HG03521 (cell line): ENCODE results near the gene SGIP1.

Experiments used
- ATAC-seq: cut with Tn5 transposase; IDR thresholded peaks from one replicate; pipeline ENCODE4 v1.9.1; 2021; ENCODE audit warnings: mild to moderate bottlenecking, moderate library complexity; ENCODE audit not compliant: unreplicated experiment

Gene SGIP1, protein sequence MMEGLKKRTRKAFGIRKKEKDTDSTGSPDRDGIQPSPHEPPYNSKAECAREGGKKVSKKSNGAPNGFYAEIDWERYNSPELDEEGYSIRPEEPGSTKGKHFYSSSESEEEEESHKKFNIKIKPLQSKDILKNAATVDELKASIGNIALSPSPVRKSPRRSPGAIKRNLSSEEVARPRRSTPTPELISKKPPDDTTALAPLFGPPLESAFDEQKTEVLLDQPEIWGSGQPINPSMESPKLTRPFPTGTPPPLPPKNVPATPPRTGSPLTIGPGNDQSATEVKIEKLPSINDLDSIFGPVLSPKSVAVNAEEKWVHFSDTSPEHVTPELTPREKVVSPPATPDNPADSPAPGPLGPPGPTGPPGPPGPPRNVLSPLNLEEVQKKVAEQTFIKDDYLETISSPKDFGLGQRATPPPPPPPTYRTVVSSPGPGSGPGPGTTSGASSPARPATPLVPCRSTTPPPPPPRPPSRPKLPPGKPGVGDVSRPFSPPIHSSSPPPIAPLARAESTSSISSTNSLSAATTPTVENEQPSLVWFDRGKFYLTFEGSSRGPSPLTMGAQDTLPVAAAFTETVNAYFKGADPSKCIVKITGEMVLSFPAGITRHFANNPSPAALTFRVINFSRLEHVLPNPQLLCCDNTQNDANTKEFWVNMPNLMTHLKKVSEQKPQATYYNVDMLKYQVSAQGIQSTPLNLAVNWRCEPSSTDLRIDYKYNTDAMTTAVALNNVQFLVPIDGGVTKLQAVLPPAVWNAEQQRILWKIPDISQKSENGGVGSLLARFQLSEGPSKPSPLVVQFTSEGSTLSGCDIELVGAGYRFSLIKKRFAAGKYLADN

GRCh38 chr1:66533804-66534740 lies at the start of gene SGIP1:
SGIP1 (plus strand) TSS chr1:66534153; CDS start chr1:66534359, 206 bp downstream.
- ATAC-seq, result no peak

GRCh38 chr1:66489151-66489550 lies 44.8 kb upstream of the SGIP1 start:
- no peak for ATAC-seq

DNA sequence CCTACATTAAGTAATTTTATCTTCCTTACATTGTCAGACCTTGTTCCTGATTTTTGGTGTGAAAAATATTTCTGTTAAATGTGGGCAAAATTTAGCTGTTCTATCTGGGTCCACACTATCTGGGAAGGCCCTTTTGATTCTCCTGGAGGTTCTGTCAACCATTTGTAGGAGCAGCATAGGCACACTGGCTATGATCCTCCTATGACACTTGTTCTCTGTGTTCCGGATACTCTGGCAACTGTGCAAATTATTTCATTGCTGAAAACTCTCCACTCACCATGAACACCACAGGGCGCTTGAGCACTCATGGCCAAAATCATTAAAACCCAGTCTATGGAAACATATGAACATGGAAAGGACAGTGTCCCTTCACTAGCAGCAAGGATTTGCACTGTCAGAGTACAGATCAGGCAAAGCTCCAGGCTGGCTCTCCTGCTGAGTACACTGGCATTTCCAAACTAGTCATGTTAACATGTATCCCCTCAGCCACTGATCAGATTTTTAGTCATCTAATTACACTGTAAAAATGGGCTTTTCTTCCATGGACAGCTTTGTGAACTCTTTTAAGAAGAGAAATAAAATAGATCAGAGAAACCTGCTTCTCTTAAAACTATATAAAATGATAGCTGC lies 43.9 kb upstream of the SGIP1 start:
- ATAC-seq, result no peak

GRCh38 chr1:66490816-66491215 lies 43.1 kb upstream of the SGIP1 start:
- ATAC-seq, result peak; percentile 78

GRCh38 chr1:66492424-66492823 lies 41.5 kb upstream of the SGIP1 start:
- no peak for ATAC-seq

DNA sequence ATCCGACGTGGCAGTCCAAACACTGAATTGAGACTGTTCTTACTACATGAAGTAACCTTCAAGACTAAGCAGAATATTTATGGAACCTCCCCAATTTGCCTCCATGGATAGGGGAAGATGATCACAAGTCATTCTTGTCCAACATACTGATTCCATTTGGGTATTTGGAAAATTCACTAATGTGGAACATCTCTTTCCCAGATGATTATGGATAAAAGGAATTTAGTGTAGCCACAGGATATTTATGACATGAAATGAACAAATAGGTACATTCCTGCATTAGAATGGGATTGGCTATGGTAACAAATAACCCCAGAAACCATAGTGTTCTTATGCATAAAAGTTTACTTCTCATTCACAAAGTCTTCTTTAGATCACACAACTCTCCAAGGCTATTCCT lies 40.2 kb upstream of the SGIP1 start:
- no peak for ATAC-seq

DNA sequence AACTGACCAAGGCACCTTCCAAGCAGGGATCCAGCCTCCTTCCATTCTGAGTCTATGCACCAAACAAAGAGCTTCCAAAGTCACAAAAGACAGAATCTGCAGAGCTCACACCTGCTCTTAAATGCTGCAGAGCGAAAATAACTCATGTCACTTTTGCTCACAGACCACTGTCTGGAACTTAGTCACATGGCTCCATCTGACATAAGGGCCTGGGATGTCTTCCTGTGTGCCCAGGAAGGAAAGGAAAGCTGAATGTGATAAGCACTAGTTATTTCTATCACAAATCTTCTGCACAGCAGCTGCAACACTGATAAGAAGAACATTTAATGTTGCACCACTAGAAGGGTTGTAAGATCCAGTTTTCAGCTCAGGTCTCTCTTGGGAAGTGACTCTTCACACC lies 39.5 kb upstream of the SGIP1 start:
- ATAC-seq, result no peak

- ATAC-seq, result no peak
Measured at GRCh38 chr1:66495495-66495894, 38.5 kb upstream of the SGIP1 start.

DNA sequence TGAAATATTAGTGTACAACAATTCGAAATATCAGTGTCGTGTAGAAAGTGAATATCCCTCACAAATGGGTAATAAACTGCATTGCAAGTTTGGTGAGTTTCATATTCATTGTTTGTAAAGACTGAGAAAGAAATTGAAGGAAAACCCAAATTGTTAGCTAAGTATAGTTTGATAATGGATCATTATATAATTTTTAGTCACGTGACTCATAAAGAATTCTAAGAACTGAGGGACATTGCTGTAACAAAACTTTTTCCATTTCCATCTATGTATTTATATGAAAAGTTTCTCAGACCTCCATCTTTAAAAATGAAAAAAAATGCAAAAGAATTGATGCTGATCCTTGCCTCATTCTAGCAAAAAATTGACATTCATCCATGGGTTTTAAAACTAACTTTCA lies 36.0 kb upstream of the SGIP1 start:
- no peak for ATAC-seq

DNA sequence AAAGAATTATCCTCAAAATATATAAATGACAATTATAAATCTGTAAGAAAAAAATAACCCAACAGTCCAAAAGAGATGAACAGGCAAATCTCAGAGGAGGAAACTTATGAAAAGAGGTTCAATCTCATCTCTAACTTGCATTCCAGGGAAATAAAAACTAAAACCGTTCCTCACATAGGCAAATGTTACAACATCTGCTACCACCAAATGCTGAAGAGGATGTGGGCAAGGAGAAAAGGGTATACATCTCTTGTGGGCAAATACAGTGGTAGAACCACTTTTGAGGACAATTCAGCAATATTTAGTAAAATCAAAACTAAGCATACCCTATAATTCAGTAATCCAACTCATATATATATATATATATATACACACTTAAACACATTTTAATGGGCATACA lies 33.7 kb upstream of the SGIP1 start:
- no peak for ATAC-seq

- ATAC-seq, result no peak
Measured at GRCh38 chr1:66502086-66502485, 31.9 kb upstream of the SGIP1 start.

DNA sequence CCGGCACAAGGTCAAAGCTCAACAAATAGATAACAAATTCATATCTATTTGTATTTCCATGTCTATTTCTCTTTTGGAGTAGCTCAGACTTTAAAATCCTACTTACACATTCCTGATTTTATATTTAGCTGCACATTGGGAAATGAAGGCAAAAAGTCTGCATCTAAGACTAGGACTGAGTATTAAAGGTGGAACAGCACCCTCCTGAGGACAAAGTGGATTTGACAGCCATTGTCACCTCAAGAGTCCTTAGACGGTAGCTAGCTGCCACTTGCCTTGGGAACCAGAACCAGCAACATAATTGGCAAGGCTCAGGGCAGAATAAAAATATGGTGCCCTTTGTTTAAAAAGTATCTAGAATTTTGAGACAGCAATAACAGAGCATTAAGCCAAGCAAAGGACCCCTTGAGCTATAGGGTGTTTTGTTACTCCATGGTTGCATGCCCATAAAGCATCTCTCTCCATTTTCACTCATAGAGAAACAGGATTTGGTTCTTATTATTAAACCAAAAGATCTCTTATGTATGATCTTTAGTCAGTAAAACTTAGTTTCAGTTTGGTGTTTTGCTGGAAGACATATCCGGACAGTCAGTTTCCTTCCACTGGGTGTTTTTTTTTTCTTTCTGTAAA lies 30.0 kb upstream of the SGIP1 start:
- ATAC-seq, result peak; percentile 91

GRCh38 chr1:66505671-66506392 lies 28.1 kb upstream of the SGIP1 start:
- ATAC-seq, result no peak

DNA sequence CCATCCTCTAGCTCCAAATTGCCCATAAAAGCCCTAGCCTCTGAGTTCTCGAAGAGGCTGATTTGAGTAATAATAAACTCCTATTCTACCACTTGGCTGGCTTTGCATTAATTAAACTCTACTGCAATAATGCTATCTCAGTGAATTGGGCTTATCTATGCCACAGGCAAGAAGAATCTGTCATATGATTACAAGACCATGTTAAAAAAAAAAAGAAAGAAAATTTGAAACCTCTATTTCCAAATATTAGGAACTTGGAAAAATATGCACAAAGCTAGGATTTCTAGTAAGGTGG lies 27.6 kb upstream of the SGIP1 start:
- no peak for ATAC-seq

DNA sequence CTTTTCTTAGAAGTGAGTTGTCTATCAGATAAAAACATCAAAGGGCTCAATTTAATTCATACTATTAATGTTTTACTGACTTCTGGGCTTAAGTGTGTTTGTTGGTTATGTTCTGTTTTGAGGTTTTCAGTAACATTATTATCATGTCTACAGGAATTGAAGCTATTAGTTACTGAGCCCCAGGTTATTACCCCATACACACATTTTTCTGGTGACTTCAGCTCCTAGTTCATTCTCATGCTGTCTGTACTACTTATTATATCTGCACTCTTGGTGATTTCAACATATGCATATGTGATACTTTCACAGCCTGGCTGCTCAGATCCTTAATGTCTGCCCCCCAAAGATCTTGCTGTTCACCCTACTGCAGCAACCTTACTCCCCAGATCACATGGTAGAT lies 27.0 kb upstream of the SGIP1 start:
- ATAC-seq, result no peak

- ATAC-seq, result no peak
Measured at GRCh38 chr1:66510407-66510806, 23.5 kb upstream of the SGIP1 start.

DNA sequence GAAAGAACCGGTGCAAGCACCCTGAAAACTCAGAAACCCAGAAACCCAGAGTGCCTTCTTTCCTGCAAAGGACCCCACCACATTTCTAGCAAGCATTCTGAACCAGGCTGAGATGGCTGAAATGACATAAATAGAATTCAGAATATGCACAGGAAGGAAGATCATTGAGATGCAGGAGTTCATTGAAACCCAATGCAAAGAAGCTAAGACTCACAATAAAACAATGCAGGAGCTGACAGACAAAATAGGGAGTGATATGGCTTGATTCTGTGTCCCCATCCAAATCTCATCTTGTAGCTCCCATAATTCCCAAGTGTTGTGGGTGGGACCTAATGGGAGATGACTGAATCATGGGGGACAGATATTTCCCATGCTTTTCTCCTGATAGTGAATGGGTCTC lies 22.8 kb upstream of the SGIP1 start:
- ATAC-seq, result no peak

- ATAC-seq, result no peak
Measured at GRCh38 chr1:66517959-66518358, 16.0 kb upstream of the SGIP1 start.

- no peak for ATAC-seq
Measured at GRCh38 chr1:66518654-66519053, 15.3 kb upstream of the SGIP1 start.

- no peak for ATAC-seq
Measured at GRCh38 chr1:66519992-66520391, 14.0 kb upstream of the SGIP1 start.
